Measurements from ENCODE around the gene E2F1. TPM values are rescaled to one million over a fixed set of nuclear protein-coding genes. Genes with fewer than 3 reads are reported as not detected.

The E2F1 gene
- total and polyA plus RNA-seq, 8 donors: 2.3 to 24.9 (median 4.6) TPM

DNA sequence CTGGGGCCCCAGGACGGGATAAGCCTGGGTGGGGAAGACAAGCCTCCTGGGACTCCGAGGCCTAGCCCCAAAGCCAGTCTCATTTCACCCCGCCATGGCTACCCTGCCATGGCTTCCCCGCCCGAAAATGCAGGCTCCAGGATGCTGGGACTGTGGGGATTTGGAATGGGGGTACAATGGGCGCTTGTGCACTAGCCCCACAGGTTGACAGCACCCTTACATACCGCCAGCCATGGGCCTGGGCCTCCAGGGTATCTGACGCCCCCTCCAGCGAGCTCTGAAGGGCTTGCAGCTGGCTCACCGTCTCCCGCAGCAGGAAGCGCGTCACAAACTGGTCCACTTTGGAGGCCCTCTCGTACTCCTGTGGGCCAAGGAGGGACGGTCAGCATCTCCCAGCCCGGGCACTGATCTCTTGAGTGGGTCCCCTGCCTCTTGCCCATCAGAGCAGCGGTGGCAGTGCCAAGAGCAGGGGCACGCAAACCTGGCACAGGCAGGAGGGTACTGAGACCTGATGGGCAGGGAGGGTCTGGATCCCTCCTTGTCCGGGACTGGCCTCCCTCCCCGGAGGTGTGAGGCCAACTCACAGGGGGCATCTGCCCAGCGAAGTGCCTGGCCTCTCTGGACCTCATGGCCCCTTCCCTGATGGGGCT is 26.0 kb downstream of the E2F1 start:
- Histone ChIP-seq H3K9me3 (no peaks in the 10 kb centered on the region), H3K4me1 (peaks cover 11 to 33% (median 28%) of the 10 kb centered on the region in 4 donors), H3K27me3 (no peaks in the 10 kb centered on the region), H3K36me3 (peaks cover 27 to 48% (median 42%) of the 10 kb centered on the region in 4 donors), H3K4me3 (no peak overlapping the region), H3K27ac (no peak overlapping the region)
- intact Hi-C loops (cut with DNase I; ENCODE audit: low total_unique reads): no loop called here
- no peak for DNase-seq
- WGBS, 5 donors: 89 to 95% (median 94%) methylated on average over 15 to 21 of the region's 21 CpGs
- TF ChIP-seq POLR2AphosphoS5 (IDR thresholded peaks at IDR 0.05) (no peak), EP300 (IDR thresholded peaks at IDR 0.05) (no peak), POLR2A (IDR thresholded peaks at IDR 0.05) (no peak)
- TF ChIP-seq, protein P1, sequence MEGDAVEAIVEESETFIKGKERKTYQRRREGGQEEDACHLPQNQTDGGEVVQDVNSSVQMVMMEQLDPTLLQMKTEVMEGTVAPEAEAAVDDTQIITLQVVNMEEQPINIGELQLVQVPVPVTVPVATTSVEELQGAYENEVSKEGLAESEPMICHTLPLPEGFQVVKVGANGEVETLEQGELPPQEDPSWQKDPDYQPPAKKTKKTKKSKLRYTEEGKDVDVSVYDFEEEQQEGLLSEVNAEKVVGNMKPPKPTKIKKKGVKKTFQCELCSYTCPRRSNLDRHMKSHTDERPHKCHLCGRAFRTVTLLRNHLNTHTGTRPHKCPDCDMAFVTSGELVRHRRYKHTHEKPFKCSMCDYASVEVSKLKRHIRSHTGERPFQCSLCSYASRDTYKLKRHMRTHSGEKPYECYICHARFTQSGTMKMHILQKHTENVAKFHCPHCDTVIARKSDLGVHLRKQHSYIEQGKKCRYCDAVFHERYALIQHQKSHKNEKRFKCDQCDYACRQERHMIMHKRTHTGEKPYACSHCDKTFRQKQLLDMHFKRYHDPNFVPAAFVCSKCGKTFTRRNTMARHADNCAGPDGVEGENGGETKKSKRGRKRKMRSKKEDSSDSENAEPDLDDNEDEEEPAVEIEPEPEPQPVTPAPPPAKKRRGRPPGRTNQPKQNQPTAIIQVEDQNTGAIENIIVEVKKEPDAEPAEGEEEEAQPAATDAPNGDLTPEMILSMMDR (IDR thresholded peaks at IDR 0.05): no peak

DNA sequence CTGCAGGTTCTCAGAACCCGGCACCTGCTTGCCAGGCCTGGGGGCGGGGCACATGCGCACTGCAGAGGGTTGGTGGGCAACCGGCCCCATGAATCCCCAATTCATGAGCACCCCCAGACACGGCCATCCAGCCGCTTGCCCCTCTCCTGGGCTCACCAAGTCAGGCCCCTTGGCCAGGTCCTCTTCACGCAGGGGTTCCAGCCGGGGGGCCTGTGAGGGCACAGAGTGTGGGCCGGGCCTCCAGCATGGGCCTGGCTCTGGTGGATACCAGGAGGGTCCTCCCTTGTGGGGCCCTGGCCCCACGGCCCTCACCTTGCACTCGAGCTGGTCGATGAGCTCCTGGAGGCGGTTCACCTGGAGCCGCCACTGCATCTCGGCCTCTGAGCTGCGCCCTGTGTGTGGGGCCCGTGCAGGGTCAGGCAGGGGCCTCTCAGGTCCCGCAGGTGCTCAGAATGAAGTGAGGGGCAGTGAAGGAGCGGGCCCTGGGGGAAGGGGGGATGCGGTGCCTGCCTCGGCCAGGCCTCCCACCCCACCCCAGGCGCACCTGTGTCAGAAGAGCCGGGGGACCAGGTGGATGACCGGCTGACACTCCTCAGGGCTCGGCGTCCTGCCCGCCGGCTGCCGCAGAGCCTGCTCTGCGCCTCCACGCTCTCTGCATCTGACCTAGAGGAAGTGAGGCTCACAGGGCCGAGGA is 26.7 kb downstream of the E2F1 start:
- H3K9me3 ChIP-seq: no peaks in the 10 kb centered on the region
- no peaks in the 10 kb centered on the region for H3K27me3 ChIP-seq
- no peak overlapping the region for H3K27ac ChIP-seq
- peak in 1 of 2 donors; percentile 7 for DNase-seq
- intact Hi-C loops (cut with DNase I; ENCODE audit: low total_unique reads): loop anchor here (5.0 kb wide), 1 partner anchor 207 kb away; no protein-coding TSS in a partner anchor
- 93 to 100% (median 94%) methylated on average over 3 to 32 of the region's 32 CpGs for WGBS, 5 donors
- TF ChIP-seq EP300 (IDR thresholded peaks at IDR 0.05) (no peak), POLR2A (IDR thresholded peaks at IDR 0.05) (no peak), POLR2AphosphoS5 (IDR thresholded peaks at IDR 0.05) (no peak)
- TF ChIP-seq, protein P1 (IDR thresholded peaks at IDR 0.05): no peak
- peaks cover 16 to 33% (median 31%) of the 10 kb centered on the region in 4 donors for H3K4me1 ChIP-seq
- peaks cover 27 to 48% (median 42%) of the 10 kb centered on the region in 4 donors for H3K36me3 ChIP-seq
- no peak overlapping the region for H3K4me3 ChIP-seq

DNA sequence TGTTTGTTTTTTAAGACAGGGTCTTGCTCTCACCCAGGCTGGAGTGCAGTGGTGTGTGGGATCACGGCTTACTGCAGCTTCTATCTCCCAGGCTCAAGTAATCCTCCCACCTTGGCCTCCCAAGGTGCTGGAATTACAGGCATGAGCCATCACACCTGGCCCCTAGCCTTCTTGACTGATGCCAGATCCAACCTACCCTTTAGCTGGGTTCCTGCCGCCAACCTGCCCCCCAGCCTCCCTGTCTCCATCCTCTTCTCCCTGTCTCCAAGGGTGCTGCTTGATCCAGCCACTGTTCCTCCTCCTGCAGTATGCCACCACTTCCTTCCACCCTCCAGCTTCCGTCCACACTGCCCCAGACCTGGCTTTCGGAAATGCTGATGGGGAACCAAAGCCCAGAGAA is 27.3 kb downstream of the E2F1 start:
- TF ChIP-seq EP300 (IDR thresholded peaks at IDR 0.05) (no peak), POLR2A (IDR thresholded peaks at IDR 0.05) (no peak), POLR2AphosphoS5 (IDR thresholded peaks at IDR 0.05) (no peak)
- TF ChIP-seq, protein P1 (IDR thresholded peaks at IDR 0.05): no peak
- intact Hi-C loops (cut with DNase I; ENCODE audit: low total_unique reads): loop anchor here (5.0 kb wide), 1 partner anchor 207 kb away; no protein-coding TSS in a partner anchor
- Histone ChIP-seq H3K9me3 (no peaks in the 10 kb centered on the region), H3K27ac (no peak overlapping the region), H3K4me3 (no peak overlapping the region), H3K4me1 (peaks cover 16 to 33% (median 31%) of the 10 kb centered on the region in 4 donors), H3K36me3 (peaks cover 27 to 48% (median 42%) of the 10 kb centered on the region in 4 donors), H3K27me3 (no peaks in the 10 kb centered on the region)
- WGBS, 5 donors: 93 to 100% (median 97%) methylated on average over 4 of the region's 4 CpGs
- no peak for DNase-seq

DNA sequence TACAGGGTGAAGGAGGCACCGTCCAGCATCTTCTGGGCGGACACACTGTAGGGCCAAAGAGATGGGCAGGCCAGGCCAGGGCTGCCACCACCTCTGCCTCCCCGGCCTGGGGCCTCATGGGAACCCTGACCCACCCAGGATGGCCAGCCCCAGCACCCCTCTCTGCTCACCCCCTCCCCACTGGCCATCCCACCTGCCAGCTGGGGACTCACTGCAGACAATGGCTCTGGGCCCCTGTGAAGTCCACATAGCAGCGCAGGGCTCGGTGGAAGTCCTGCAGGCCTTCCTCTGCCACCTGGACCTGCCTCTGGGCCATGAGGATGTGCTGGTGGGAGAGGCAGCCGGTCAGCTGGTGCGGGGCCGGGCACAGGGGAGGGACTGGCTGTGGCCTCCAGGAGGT is 27.7 kb downstream of the E2F1 start:
- Histone ChIP-seq H3K9me3 (no peaks in the 10 kb centered on the region), H3K36me3 (peaks cover 27 to 48% (median 42%) of the 10 kb centered on the region in 4 donors), H3K27ac (no peak overlapping the region), H3K27me3 (no peaks in the 10 kb centered on the region), H3K4me3 (no peak overlapping the region), H3K4me1 (peaks cover 19 to 35% (median 32%) of the 10 kb centered on the region in 4 donors)
- TF ChIP-seq, protein P1 (IDR thresholded peaks at IDR 0.05): no peak
- TF ChIP-seq POLR2AphosphoS5 (IDR thresholded peaks at IDR 0.05) (no peak), EP300 (IDR thresholded peaks at IDR 0.05) (no peak), POLR2A (IDR thresholded peaks at IDR 0.05) (no peak)
- 91 to 98% (median 96%) methylated on average over 4 to 8 of the region's 8 CpGs for WGBS, 5 donors
- intact Hi-C loops (cut with DNase I; ENCODE audit: low total_unique reads): loop anchor here (5.0 kb wide), 1 partner anchor 206 kb away; no protein-coding TSS in a partner anchor
- peak in 1 of 2 donors; percentile 8 for DNase-seq

All from stomach (tissue), 9 donors.